ENCODE measurements around the gene HOXD10. TPM values are rescaled to one million over a fixed set of nuclear protein-coding genes. Genes with fewer than 3 reads are reported as not detected.

The HOXD10 gene
- total and polyA plus RNA-seq, 9 of the 15 experiments (the other 6 are each of a cell fraction or from before 2014, with no cell fraction given), result not detected

GRCh38 chr2:176101842-176102241, 14.7 kb upstream of the HOXD10 start:
- CTCF ChIA-PET (ENCODE audit: low intra/inter-chr PET ratio), result no interaction called here
- H3K4me1 ChIP-seq (replicated peaks in 1 of 2; ENCODE audit: control insufficient read depth in 2 of 2, insufficient read depth in 2 of 2, low read length in 2 of 2), result peaks cover 2 to 31% of the 10 kb centered on the region in 2 experiments; a peak in 4 of 5 replicates

More at GRCh38 chr2:176101842-176102241, 14.7 kb upstream of the HOXD10 start:
- WGBS (ENCODE audit: insufficient coverage, low coverage, missing lambda C conversion rate), result 0% methylated on average over 5 of the region's 5 CpGs
- H3K4me2 ChIP-seq (ENCODE audit: insufficient read depth, low read length), result no peak overlapping the region
- H2AFZ ChIP-seq (ENCODE audit: low read depth, low read length), result no peak overlapping the region
- no TSS peak for BruUV-seq (replicated peaks)
- no peaks in the 10 kb centered on the region for H3K9me3 ChIP-seq (replicated peaks; ENCODE audit: control insufficient read depth, insufficient read depth, low read depth, low read length)
- H3K9ac ChIP-seq (ENCODE audit: insufficient read depth in 1 of 2, low read depth in 2 of 2, low read length in 2 of 2), result no peak overlapping the region
- no peak overlapping the region for H3K4me3 ChIP-seq
- intact Hi-C loops (cut with micrococcal nuclease) (no loop called here), in situ Hi-C loops (cut with MboI) (no loop called here)
- no peaks in the 10 kb centered on the region for H3K9me1 ChIP-seq (ENCODE audit: control insufficient read depth, insufficient read depth, low read length)
- no peaks in the 10 kb centered on the region for H3K79me2 ChIP-seq (ENCODE audit: control insufficient read depth, insufficient read depth, low read length)
- no peak overlapping the region for H3K27ac ChIP-seq (ENCODE audit: extremely low read depth, low read depth, low read length)
- no peak for TF ChIP-seq ZNF146 (CRISPR knock-in tag; IDR thresholded peaks at IDR 0.05; ENCODE audit: unreplicated experiment)
- TF ChIP-seq, protein P1, sequence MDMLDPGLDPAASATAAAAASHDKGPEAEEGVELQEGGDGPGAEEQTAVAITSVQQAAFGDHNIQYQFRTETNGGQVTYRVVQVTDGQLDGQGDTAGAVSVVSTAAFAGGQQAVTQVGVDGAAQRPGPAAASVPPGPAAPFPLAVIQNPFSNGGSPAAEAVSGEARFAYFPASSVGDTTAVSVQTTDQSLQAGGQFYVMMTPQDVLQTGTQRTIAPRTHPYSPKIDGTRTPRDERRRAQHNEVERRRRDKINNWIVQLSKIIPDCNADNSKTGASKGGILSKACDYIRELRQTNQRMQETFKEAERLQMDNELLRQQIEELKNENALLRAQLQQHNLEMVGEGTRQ (CRISPR knock-in tag; IDR thresholded peaks at IDR 0.05), result no peak
- no peak for TF ChIP-seq RFX1 (IDR thresholded peaks at IDR 0.05)
- TF ChIP-seq ZNF764 (CRISPR knock-in tag; IDR thresholded peaks at IDR 0.05; ENCODE audit: low read depth), result no peak
- TF ChIP-seq HLTF (IDR thresholded peaks at IDR 0.05), result no peak
- TF ChIP-seq, protein P2, sequence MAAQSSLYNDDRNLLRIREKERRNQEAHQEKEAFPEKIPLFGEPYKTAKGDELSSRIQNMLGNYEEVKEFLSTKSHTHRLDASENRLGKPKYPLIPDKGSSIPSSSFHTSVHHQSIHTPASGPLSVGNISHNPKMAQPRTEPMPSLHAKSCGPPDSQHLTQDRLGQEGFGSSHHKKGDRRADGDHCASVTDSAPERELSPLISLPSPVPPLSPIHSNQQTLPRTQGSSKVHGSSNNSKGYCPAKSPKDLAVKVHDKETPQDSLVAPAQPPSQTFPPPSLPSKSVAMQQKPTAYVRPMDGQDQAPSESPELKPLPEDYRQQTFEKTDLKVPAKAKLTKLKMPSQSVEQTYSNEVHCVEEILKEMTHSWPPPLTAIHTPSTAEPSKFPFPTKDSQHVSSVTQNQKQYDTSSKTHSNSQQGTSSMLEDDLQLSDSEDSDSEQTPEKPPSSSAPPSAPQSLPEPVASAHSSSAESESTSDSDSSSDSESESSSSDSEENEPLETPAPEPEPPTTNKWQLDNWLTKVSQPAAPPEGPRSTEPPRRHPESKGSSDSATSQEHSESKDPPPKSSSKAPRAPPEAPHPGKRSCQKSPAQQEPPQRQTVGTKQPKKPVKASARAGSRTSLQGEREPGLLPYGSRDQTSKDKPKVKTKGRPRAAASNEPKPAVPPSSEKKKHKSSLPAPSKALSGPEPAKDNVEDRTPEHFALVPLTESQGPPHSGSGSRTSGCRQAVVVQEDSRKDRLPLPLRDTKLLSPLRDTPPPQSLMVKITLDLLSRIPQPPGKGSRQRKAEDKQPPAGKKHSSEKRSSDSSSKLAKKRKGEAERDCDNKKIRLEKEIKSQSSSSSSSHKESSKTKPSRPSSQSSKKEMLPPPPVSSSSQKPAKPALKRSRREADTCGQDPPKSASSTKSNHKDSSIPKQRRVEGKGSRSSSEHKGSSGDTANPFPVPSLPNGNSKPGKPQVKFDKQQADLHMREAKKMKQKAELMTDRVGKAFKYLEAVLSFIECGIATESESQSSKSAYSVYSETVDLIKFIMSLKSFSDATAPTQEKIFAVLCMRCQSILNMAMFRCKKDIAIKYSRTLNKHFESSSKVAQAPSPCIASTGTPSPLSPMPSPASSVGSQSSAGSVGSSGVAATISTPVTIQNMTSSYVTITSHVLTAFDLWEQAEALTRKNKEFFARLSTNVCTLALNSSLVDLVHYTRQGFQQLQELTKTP (IDR thresholded peaks at IDR 0.05; ENCODE audit: low read depth in 1 of 2, partially characterized antibody in 2 of 2), result no peak
- POLR2A ChIA-PET, result interaction anchor here (0.5 kb wide), 1 partner anchor 1324 kb away, joined by 3 read pairs; no protein-coding TSS in a partner anchor
- H3K36me3 ChIP-seq (ENCODE audit: control insufficient read depth, insufficient read depth, low read length), result no peaks in the 10 kb centered on the region
- ATAC-seq (no peak), FAIRE-seq (no peak), DNase-seq (ENCODE audit: extremely low read depth in 1 of 4, low spot score in 3 of 4) (no peak)
- peaks cover 66 to 87% of the 10 kb centered on the region in 2 experiments for H3K27me3 ChIP-seq (ENCODE audit: control insufficient read depth in 2 of 2, insufficient read depth in 2 of 2, low read length in 2 of 2)
- H4K20me1 ChIP-seq (replicated peaks; ENCODE audit: control insufficient read depth, insufficient read depth, low read length), result peaks cover 16% of the 10 kb centered on the region; the same call in 1 of the 2 replicates
